Ovary (tissue), 3 donors: ENCODE data around the gene PRDM10.

ENCODE experiments used
- CTCF ChIP-seq, 3 donors: fragments of 450-650 bp in 2 of 3; fragments of 200-600 bp in 1 of 3; IDR thresholded peaks; one replicate each; pipeline versions ENCODE4 v1.5.1 to v1.8.0; 2016 to 2022; ENCODE audit warnings: antibody characterized with exemption in 3 of 3, mild to moderate bottlenecking in 1 of 3
- EP300 ChIP-seq: sonication (generic); formaldehyde crosslinking; IDR thresholded peaks from one replicate; pipeline ENCODE4 v1.6.1; 2017; ENCODE audit warnings: antibody characterized with exemption
- donor health status: DM: no; HTN: no; CAD: no.

- TF ChIP-seq CTCF (IDR thresholded peaks at IDR 0.05) (no peak), EP300 (no peak)
These were observed 7.5 kb downstream of the PRDM10 start for GRCh38 chr11:129995163-129995562.
